WTC11 (cell line): ENCODE results near the gene C10orf105.

Experiments used
- AFF4 ChIP-seq: sonication (generic); formaldehyde crosslinking; IDR thresholded peaks from 2 replicates; pipeline ENCODE4 v1.8.1; 2023; ENCODE audit warnings: mild to moderate bottlenecking, missing genetic modification reagents, borderline replicate concordance
- CREM ChIP-seq: sonication (generic); formaldehyde crosslinking; IDR thresholded peaks from 2 replicates; pipeline ENCODE4 v1.8.1; 2022; ENCODE audit warnings: mild to moderate bottlenecking, missing genetic modification reagents, moderate library complexity
- NFE2L1 ChIP-seq: sonication (generic); formaldehyde crosslinking; IDR thresholded peaks from 2 replicates; pipeline ENCODE4 v1.8.1; 2023; ENCODE audit warnings: missing genetic modification reagents
- NR2C2 ChIP-seq: sonication (generic); formaldehyde crosslinking; IDR thresholded peaks from 2 replicates; pipeline ENCODE4 v1.8.0; 2022; ENCODE audit warnings: mild to moderate bottlenecking, missing genetic modification reagents
- PREB ChIP-seq: sonication (generic); formaldehyde crosslinking; IDR thresholded peaks from 2 replicates; pipeline ENCODE4 v1.8.1; 2022; ENCODE audit warnings: mild to moderate bottlenecking, missing genetic modification reagents, moderate library complexity, borderline replicate concordance
- RELA ChIP-seq: sonication (generic); formaldehyde crosslinking; IDR thresholded peaks from 2 replicates; pipeline ENCODE4 v1.8.1; 2022; ENCODE audit warnings: missing genetic modification reagents, mild to moderate bottlenecking, borderline replicate concordance
- SMAD3 ChIP-seq: sonication (generic); formaldehyde crosslinking; IDR thresholded peaks from 2 replicates; pipeline ENCODE4 v1.8.0; 2022; ENCODE audit warnings: missing genetic modification reagents, mild to moderate bottlenecking, borderline replicate concordance
- TF ChIP-seq, protein P1 (sequence below): fragments of 200-600 bp; IDR thresholded peaks from 2 replicates; pipeline ENCODE4 v1.8.0; 2022; ENCODE audit warnings: antibody characterized with exemption

GRCh38 chr10:71747551-71748523 is 28.3 kb upstream of the C10orf105 start:
- no peak for TF ChIP-seq SMAD3 (CRISPR knock-in tag)
- TF ChIP-seq NR2C2: no peak
- TF ChIP-seq, protein P1, sequence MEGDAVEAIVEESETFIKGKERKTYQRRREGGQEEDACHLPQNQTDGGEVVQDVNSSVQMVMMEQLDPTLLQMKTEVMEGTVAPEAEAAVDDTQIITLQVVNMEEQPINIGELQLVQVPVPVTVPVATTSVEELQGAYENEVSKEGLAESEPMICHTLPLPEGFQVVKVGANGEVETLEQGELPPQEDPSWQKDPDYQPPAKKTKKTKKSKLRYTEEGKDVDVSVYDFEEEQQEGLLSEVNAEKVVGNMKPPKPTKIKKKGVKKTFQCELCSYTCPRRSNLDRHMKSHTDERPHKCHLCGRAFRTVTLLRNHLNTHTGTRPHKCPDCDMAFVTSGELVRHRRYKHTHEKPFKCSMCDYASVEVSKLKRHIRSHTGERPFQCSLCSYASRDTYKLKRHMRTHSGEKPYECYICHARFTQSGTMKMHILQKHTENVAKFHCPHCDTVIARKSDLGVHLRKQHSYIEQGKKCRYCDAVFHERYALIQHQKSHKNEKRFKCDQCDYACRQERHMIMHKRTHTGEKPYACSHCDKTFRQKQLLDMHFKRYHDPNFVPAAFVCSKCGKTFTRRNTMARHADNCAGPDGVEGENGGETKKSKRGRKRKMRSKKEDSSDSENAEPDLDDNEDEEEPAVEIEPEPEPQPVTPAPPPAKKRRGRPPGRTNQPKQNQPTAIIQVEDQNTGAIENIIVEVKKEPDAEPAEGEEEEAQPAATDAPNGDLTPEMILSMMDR: no peak
- TF ChIP-seq PREB (CRISPR knock-in tag): no peak
- TF ChIP-seq NFE2L1 (CRISPR knock-in tag): no peak
- TF ChIP-seq RELA: no peak
- no peak for TF ChIP-seq AFF4 (CRISPR knock-in tag)
- no peak for TF ChIP-seq CREM
